ENCODE measurements around the gene FGF14.
"Not testable (repeated sequence)": the region's sequence is repeated elsewhere in the genome, so short reads cannot be mapped to it uniquely, and the experiment has no call there.

The FGF14 gene

GRCh38 chr13:102028206-102028605, 373.6 kb downstream of the FGF14 start:
- no peak for DNase-seq

GRCh38 chr13:102021777-102022176, 380.1 kb downstream of the FGF14 start:
- no peak for DNase-seq

GRCh38 chr13:102020611-102021216, 381.1 kb downstream of the FGF14 start:
- DNase-seq: no peak

- no peak for DNase-seq
These were observed 383.1 kb downstream of the FGF14 start for GRCh38 chr13:102018716-102019115.

- no peak for DNase-seq
These were observed 384.6 kb downstream of the FGF14 start for GRCh38 chr13:102017248-102017647.

GRCh38 chr13:102012299-102013293, 389.3 kb downstream of the FGF14 start:
- no peak for DNase-seq

- not testable (repeated sequence) for DNase-seq
These were observed 390.4 kb downstream of the FGF14 start for GRCh38 chr13:102011455-102011854.

GRCh38 chr13:102003848-102004570, 397.8 kb downstream of the FGF14 start:
- no peak for DNase-seq

- no peak for DNase-seq
These were observed 399.6 kb downstream of the FGF14 start for GRCh38 chr13:102002287-102002686.

GRCh38 chr13:102000764-102001163, 401.1 kb downstream of the FGF14 start:
- no peak for DNase-seq

- DNase-seq: no peak
These were observed 403.7 kb downstream of the FGF14 start for GRCh38 chr13:101998129-101998528.

- no peak for DNase-seq
These were observed 404.9 kb downstream of the FGF14 start for GRCh38 chr13:101996954-101997353.

- DNase-seq: no peak
These were observed 412.0 kb downstream of the FGF14 start for GRCh38 chr13:101989798-101990350.

GRCh38 chr13:101988140-101988539, 413.7 kb downstream of the FGF14 start:
- DNase-seq: no peak

GRCh38 chr13:101986316-101986715, 415.5 kb downstream of the FGF14 start:
- DNase-seq: no peak

GRCh38 chr13:101985321-101985720, 416.5 kb downstream of the FGF14 start:
- DNase-seq: no peak

- DNase-seq: no peak
These were observed 418.9 kb downstream of the FGF14 start for GRCh38 chr13:101982903-101983302.

- DNase-seq: no peak
These were observed 422.0 kb downstream of the FGF14 start for GRCh38 chr13:101979825-101980224.

GRCh38 chr13:101978552-101979315, 423.1 kb downstream of the FGF14 start:
- no peak for DNase-seq

- DNase-seq: no peak
These were observed 424.4 kb downstream of the FGF14 start for GRCh38 chr13:101977475-101977874.

- no peak for DNase-seq
These were observed 429.7 kb downstream of the FGF14 start for GRCh38 chr13:101972191-101972590.

GRCh38 chr13:101970341-101970740, 431.5 kb downstream of the FGF14 start:
- DNase-seq: no peak

Measured in activated naive CD4-positive, alpha-beta T cell (primary cell).